GM15510 (cell line): Measurements from ENCODE around the gene PMEPA1.

Source experiments
- POLR2A ChIP-seq: IDR thresholded peaks from 3 replicates; pipeline ENCODE4 v1.6.1; 2011; ENCODE audit warnings: borderline replicate concordance; ENCODE audit not compliant: insufficient read length; ENCODE audit errors: extremely low read depth

PMEPA1 gene

DNA sequence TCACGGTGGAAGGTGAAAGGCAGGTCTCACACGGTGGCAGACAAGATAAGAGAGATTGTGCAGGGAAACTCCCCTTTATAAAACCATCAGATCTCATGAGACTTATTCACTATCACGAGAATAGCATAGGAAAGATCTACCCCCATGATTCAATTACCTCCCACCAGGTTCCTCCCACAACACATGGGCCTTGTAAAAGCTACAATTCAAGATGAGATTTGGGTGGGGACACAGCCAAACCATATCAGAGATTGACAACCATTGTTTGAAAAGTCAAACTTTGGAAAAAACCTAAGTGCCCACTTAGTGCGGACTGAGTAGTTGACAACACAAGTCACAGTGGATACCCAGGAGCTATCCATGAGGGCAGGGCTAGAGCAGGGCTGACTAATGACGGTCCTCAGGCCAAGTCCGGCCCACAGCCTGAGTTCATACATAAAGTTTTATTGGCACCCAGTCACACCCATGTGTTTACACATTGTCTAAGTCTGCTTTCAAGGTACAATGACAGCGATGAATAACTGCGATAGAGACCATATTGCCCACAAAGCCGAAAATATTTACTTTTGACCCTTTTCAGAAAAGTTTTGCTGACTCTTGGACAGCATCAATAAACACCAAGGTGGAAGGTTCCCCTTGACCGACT is 33.8 kb upstream of the PMEPA1 start:
- TF ChIP-seq POLR2A, result no peak

DNA sequence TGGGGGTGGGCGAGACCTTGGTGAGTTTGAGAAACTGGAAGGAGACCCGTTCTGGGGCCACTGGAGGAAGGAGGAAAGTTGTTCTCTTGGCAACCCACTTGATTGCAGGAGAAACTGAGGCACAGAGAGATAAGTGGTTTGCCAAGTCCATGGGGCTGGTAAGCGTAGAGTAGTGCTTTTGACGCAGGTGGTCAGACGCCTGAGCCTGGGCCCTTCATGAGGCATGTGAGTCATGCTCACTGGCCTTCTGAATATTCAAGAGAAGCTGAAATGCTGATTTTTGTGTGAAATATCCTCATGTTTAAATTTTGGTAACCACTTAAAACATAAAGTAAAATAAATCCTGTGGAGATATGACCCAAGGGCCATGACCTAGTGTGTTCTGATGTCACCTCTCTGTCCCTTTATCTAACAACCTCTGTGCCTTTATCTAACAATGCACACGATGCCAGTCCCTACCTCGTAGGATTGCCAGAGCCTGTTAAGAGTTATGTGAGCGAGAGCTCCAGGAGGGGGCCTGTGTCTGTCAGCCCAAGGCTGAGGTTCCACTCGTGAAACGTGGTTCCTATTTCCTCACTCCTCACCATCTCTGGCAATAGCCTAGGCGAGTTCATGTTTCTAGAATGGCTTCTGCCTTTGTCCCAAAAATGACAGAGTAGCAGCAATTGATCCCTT is 32.8 kb upstream of the PMEPA1 start:
- no peak for TF ChIP-seq POLR2A

DNA sequence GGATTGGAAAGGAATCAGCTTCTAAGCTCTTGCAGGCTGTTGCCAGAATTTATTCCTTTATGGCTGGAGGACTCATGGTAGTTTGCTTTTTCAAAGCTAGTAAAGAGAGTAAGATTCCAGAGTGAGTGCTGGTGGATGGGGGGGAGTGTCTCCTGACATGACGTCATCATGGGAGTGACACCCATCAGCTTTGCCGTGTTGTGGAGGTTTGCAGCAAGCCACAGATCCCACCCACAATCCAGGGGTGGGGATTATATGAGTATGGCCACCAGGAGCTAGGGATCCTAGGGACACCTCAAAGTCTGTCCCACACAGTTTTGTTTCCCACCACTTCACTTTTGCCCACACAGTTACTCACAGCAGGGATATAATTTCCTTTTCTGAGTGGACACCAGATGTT is 28.7 kb upstream of the PMEPA1 start:
- no peak for TF ChIP-seq POLR2A

DNA sequence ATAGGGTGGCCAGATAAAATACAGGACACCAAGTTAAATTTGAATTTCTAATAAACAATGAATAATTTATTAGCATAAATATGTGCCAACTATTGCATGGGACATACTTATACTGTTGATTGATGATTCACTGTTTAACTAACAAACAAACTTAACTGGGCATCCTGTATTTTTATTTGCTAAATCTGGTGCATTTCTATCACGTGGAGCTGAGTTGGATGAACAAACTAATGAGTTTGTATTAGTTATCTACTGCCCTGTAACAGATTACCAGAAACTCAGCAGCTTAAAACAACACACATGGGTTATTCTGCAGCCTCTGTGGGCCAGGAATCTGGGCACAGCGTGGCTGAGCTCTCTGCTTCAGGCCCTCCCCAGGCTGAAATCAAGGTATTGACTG is 28.2 kb upstream of the PMEPA1 start:
- no peak for TF ChIP-seq POLR2A

DNA sequence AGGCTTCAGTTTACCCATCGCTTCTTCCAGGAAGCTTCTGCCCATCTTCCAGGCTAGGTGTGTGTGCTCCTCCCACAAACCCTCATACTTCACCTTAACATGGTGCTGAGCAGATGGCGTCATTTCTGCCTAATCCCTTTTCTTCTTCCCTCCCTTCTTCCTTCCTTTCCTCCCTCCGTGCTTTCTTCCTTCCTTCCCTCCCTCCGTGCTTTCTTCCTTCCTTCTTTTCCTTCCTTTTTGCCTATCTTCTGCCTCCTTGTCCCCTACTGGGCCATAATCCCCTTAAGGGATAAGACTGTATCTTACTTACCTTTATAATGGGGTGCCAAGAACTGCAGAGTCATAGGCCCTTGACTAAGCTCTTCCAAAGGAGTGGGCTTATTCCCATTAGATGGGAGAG is 27.5 kb upstream of the PMEPA1 start:
- TF ChIP-seq POLR2A, result no peak

DNA sequence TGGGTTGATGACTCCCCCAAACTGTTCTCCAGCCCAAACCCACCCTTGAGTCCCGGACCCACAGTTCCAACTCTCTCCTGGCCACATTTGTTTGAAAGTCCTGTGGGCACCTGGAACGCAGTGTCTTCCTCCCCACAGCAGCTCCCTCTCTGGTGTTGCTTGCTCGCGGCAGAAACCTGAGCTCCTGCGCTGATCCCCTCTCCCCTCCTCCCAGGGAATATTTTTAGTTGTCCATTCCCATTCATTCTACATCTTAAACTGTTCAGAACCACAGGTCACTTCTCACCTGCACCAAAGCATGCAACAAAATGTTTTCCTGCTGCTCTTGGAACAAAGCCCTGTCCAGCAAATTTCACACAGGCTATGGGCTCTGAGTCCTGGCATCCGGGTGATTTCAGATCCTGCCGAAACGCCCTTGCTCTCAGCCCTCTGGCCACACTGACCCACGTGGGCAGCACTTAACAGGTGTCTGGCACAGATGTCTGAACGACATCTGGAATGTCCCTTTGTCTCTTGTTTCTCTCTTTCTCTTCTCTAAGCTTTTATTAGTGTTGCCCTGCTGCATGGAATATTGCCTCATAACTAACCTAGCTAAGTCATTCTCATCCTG is 27.0 kb upstream of the PMEPA1 start:
- TF ChIP-seq POLR2A, result no peak

DNA sequence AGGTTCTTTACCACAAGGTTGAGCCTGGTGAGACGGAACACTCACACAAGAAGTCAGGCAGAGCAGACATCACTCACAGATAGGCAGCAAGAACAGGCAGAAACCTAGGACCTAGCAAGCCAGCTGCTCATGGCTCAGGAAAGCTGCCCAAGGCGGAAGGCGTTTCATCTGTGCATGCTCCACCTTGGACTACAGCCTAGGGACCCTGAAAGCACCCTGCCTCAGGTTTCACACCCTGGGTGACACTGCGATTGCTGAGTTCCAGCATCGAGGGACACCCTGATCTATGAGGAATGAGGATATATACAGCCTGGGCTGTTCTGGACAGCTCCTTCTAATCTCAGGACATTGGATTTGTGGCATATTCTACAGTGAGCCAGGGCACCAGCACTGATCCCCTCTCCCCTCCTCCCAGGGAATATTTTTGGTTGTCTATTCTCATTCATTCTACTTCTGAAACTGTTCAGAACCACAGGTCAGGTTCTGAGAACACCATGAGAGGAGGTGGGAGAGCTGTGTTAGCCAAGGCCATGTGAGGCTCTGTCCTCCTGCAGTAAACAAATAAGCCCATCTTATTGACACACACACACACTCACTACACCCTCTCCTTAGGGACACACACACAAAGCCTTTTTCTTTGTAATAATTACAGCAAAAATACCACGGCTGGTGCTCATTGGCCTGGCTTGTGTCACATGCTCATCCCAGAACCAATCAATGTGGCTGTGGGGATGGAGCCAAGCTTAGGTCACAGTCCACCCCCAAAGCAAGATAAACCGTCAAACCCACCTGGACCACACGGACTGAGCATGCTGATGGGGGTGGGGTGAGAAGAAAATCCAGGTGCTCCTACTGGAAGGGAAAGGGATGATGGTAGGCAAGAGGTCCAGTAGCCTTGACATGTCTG is 26.3 kb upstream of the PMEPA1 start:
- no peak for TF ChIP-seq POLR2A

DNA sequence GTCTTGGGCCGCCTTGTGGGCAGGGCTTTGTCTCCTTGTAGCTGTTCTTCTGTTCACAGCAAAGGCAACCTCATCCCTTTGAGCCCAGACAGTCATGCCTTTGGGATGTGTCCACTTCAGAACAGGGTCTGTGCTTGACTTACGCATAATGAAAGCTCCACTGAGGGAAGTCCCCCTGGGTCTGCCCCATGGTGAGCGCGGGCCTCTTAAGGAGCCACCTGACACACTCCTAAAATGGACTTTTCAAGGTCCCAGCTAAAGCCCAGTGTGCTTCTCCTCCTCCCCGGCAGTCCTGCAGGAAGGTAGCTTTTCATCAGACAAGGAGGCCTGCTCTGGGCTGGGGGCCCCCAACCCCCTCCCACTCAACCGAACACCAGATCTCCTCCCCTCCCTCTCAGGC is 24.9 kb upstream of the PMEPA1 start:
- no peak for TF ChIP-seq POLR2A

DNA sequence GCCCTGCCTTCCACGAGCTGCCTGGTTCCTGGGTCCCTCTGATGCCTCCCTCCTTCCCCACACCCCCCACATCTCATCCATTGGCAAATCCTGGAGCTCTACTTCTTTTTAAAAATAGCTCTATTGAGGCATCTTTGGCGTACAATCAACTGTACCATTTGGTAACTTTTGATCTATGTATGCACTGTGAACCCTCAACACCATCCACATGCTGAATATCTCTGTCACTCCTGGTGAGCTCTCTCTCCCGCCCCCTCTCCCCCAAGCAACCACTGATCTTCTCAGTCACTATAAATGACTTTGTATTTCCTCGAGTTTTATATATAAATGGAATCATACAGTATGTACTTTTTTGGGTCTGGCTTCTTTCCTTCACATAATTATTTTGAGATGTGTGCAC is 22.4 kb upstream of the PMEPA1 start:
- no peak for TF ChIP-seq POLR2A

DNA sequence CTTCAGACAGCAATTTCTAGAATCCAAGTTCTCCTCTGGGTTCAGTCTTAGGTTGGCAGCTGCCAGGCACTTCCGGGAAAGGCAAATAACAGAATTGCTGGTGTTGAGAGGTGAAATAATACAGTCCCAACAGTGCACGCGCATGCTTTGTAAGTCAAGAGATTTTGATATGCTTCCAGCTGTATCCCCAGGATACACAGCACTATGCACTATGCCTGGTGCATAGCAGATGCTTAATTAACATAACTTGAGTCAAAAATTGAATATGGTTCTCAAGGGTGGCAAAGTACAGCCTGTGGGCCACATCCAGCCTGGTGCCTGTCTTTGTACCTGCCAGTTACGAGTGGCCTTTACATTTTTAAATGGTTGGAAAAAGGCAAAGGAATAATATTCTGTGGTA is 18.9 kb upstream of the PMEPA1 start:
- no peak for TF ChIP-seq POLR2A

DNA sequence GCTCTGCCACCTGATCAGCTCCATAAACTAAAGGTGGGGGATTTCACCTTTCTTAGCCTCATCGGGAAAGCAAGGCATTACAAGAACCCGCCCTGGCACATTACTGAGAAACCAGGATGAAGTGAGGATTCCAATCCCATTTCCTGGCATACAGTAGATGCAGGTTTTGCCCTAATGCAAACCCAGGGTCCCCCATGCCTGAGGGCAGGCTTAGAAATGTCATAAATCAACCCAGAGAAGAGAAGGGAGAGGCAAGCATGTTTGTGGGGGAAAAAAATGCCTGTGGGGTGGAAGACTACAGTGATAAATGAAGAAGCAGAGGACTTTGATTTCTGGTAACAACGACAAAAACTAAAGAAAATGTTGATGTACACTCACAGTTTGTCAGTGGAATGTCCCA is 18.0 kb upstream of the PMEPA1 start:
- no peak for TF ChIP-seq POLR2A

DNA sequence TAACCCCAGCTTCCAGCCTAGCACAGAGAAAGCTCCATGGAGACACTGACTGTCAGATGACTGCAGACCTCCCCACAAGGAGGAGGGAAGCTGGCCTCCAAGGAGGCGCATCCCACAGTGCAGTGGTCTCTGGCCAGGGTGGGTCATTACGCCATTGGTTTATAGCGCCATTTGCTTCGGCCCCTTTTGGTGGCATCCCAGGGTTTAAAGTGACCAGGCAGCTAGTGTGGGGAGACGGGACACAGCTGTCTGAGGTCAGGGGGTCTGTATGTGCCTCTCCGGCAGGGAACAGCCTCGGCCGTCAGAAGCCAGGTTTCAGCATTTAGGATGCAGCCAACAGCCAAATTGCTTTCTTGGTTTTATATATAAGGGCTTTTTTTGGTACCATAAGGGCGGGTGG is 15.8 kb upstream of the PMEPA1 start:
- TF ChIP-seq POLR2A, result no peak

DNA sequence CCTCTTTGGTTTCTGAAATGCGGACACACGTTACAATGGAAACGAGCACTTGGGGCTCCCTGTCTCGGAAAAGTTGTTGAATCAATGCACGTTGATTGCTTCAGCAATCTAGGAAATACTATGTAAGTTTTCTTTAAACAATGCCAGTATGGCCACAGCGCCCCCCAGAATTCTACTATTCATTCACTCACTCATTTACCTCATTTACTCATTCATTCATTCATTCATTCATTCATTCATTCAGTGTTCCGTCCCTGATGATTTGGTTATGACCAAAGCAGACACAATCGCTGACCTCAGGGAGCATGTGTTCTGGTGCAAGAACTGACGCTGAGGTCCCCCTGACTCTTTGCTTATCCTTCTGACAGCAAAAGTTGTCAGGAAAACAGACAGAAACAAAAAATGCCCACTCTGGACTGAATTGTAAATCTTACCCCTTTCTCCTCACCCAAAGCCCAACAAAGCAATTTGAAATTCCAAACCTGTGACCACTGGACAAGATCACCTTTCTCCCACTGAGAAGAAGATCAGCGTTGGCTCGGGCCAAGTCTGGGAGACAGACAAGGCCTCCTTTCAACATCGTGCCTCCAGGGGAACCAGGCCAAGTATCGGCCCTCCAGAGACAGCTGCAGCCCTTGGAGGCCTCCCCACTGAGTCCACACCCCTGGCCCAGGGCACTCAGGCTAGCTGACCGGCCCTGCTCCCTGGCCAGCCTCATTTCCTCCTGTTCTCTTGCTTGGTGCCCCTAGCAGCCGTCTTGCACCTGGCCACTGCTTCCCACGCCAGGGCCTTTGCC is 15.0 kb upstream of the PMEPA1 start:
- TF ChIP-seq POLR2A, result no peak

DNA sequence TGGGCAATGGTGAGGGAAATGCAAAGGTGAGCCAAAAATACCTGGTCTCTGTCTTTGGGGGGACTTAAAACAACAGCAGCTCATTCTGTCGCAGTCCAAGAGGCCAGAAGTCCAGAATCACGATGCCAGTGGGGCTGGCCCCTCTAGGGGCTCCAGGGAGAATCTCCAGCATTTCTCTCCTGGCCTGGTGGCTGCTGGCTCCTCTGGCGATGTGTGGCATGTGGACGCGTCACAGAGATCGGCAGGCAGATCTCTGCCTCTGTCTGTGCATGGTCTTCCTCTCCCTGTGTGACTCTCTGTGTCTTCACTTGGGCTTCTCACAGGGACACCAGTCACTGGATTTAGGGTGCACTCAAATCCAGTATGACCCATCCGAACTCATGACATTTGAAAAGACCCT is 14.0 kb upstream of the PMEPA1 start:
- TF ChIP-seq POLR2A, result no peak
